Measurements from ENCODE around the gene CDC45.
"Not testable (repeated sequence)": the region's sequence is repeated elsewhere in the genome, so short reads cannot be mapped to it uniquely, and the experiment has no call there.

The CDC45 gene, protein sequence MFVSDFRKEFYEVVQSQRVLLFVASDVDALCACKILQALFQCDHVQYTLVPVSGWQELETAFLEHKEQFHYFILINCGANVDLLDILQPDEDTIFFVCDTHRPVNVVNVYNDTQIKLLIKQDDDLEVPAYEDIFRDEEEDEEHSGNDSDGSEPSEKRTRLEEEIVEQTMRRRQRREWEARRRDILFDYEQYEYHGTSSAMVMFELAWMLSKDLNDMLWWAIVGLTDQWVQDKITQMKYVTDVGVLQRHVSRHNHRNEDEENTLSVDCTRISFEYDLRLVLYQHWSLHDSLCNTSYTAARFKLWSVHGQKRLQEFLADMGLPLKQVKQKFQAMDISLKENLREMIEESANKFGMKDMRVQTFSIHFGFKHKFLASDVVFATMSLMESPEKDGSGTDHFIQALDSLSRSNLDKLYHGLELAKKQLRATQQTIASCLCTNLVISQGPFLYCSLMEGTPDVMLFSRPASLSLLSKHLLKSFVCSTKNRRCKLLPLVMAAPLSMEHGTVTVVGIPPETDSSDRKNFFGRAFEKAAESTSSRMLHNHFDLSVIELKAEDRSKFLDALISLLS

DNA sequence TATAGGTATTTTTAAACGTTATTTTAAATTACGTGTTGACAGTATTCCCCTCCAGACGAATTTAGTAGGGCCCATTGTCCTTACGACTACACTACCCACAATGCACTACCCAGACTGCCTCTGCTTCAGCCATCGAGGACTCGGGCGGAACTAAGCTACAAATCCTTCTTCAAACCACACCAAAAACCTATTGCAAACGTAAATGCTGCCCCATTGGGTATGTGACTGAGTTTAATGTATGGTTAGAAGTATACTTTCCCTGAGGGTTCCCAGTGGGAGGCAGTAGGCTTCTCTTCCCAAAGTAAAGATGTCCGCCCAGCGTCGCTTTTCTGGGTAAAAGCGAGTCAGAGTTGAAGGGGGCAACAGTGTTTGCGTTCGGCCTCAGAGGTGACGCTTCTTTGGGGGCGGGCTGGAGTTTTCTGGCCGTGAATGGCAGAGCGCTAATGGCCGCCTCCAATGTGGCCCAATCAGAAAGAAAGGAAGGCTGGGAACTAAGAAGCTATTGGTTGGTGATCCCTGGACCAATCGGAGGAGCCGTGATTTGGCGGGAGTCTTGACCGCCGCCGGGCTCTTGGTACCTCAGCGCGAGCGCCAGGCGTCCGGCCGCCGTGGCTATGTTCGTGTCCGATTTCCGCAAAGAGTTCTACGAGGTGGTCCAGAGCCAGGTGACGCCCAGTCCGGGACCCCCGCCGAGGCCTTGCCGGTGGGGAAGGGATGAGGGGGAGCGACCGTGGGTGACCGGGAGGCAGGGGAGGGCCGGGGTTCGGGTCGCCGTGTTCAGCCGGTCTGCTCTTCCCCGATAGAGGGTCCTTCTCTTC is at the start of gene CDC45:
Gene CDC45, plus strand, starts transcription at position 566 of the 818 bp plus-strand sequence. Its CDS starts 49 bp downstream, at position 615.
- peak; percentile 93 for DNase-seq (ENCODE audit: low spot score)

- no peak for DNase-seq (ENCODE audit: low spot score)
Observed at GRCh38 chr22:19429950-19430889, 49.5 kb upstream of the CDC45 start.

DNA sequence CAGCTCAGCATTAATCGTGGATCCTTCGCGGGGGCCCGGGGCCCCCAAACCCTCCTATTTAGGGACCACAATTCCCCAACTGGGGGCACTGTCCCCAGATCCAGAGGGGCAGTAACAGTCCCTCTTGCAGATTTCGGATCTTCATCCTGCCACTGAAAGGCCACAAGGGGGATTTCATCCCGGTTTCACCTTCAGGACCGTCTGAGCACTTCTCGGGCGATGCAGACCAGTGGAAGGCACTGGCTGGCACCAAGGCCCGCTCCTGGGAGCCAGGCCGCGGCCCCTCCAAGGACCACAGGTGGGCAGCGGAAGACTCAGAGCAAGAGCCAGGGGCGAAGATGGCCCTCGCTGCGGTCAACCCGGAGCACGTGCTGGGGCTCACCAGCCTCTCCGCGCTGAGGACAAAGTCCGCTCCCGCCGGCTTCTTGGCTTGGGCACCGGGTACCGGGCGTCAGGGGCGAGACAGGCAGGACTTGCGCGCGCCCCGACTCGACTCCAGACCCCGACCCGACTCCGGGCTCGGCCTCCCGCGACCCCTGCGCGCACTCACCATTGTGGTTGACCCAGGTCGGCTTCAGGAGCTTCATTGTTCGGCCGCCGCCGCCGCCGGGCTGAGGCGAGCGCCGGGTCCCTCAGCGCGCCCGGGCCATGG is 48.7 kb upstream of the CDC45 start:
- DNase-seq (ENCODE audit: low spot score): peak; percentile 55

DNA sequence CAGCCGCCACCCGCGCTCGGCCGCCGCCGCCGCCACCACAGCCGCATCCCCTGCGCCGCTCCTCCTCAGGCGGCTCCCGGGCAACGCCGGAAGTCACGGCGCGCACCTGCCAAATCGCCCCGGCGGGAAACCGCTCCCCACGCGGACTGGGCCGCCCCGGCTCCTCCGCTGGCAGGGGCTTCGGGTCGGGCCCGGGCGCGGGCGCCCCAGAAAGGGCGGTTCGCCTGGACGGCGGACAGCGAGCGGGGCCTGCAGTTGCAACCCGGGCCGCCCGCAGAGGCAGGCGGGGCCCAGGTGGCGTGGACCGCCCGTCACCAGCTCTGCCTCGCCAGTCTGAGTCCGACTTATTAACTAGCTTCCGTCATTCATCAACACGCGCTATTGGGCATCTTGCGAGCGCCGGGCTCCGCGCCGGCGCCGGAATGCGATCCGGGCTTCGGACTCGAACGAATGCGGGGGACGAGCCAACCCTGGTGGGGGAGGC is 48.0 kb upstream of the CDC45 start, which contains the start of gene HIRA:
Gene HIRA, minus strand, starts transcription at position 85 of the 484 bp plus-strand sequence. CDS start 257 bp downstream, outside the sequence.
- peak; percentile 89 for DNase-seq (ENCODE audit: low spot score)

GRCh38 chr22:19432133-19432851 is 47.4 kb upstream of the CDC45 start, which contains the start of gene MRPL40:
TSS of gene MRPL40 (plus strand) at chr22:19432545. CDS start at chr22:19432555, 10 bp downstream.
- DNase-seq (ENCODE audit: low spot score): peak; percentile 96

- DNase-seq (ENCODE audit: low spot score): no peak
Observed at GRCh38 chr22:19434401-19434800, 45.3 kb upstream of the CDC45 start.

GRCh38 chr22:19434829-19435580 is 44.7 kb upstream of the CDC45 start:
- no peak for DNase-seq (ENCODE audit: low spot score)

DNA sequence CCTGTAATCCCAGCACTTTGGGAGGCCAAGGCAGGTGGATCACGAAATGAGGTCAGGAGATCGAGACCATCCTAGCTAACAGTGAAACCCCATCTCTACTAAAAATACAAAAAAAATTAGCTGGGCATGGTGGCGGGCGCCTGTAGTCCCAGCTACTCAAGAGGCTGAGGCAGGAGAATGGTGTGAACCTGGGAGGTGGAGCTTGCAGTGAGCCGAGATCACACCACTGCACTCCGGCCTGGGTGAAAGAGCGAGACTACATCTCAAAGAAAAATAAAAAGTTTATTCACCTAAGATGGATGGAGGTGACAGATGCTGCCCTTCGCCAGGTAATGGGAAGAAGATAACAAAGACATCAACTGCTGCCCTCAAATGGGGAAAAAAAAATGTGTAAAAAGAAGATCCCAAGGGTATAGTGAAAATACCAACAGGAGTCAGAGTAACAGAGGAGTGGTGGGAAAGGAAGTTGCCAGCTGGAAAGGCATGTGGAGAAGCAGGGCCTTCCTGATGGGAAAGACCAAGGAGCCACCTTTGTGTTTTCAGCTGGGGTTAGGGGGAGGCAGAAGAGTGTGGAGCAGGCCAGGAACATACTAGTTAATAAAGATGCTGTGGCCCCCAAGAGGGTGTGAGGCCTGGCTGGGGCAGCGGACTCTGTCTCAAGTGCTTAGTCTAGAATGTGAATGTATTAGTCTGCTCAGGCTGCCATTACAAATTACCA is 43.1 kb upstream of the CDC45 start:
- DNase-seq (ENCODE audit: low spot score): not testable (repeated sequence)

GRCh38 chr22:19438298-19438697 is 41.4 kb upstream of the CDC45 start:
- DNase-seq (ENCODE audit: low spot score): no peak

DNA sequence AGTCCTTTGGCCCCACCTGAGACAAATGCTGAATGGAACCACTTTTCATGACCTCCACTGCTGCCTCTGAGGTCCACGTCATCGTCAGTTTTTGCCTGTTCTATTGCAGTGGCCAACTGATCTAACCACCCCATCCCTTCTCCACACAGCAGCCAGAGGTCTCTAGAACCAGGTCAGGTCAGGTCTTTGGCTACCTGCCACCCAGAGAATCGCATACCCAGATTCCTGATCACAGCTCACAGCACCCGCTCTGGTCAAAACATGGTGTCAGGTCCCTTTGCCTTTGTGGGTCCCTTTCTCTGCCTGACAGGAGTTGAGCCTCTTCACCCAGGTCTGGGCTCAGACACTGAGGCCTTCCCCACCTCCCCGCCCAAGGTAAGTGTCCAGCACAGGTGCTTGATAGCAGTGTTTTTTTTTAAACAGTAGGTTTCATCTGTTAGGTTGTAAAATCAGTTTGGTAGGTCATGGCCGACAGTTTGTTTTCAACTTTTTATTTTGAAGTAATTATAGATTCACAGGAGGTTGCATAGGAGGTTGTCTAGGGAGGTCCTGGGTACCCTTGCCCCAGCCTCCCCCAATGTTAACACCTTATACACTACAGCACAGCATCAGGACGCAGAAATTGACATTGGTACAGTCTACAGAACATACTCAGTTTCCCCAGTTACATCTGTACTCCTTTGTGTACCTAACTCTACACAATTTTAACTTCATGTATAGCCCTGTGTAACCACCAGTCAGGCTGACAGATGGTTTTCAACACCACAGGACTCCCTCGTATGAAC is 39.1 kb upstream of the CDC45 start:
- DNase-seq (ENCODE audit: low spot score): no peak

- no peak for DNase-seq (ENCODE audit: low spot score)
Observed at GRCh38 chr22:19442166-19442565, 37.6 kb upstream of the CDC45 start.

- no peak for DNase-seq (ENCODE audit: low spot score)
Observed at GRCh38 chr22:19443544-19444211, 36.0 kb upstream of the CDC45 start.

GRCh38 chr22:19445279-19445982 is 34.3 kb upstream of the CDC45 start:
- not testable (repeated sequence) for DNase-seq (ENCODE audit: low spot score)

- no peak for DNase-seq (ENCODE audit: low spot score)
Observed at GRCh38 chr22:19446603-19447329, 33.0 kb upstream of the CDC45 start.

DNA sequence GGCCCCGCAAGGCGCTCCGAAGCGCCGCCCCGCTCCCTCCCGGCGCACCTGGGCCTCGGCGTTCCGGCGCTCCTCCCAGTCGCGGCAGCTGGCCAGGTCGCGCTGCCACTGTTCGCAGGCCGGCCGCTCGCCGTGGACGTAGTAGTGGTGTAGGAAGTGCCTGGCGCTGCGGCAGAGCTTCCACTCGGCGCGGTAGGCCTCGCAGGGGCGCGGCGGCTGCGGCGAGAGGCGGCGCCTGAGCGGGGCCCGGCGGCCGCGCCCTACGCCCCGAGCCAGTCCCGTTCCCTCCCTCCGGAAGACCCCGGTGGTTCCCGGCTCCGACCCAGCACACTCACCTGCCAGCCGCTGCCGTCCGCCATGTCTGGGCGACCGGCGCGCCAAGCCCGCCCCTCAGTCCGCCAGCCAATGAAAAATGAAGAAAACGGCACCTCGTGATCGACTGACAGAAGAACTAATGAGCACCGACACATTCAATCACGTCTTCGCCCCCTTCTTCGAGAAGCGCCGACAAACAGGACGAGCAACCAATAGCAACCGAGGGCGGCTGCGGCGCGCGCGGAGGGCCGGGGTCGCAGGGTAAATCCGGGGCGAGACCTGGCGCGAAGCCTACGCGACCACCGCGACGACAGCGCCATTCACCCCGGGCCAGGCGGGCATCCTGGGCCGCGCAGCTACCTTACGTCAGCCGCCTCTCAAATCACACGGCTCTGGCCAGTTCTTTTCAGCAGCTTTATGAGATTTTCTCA is 32.2 kb upstream of the CDC45 start, which contains the start of gene C22orf39:
Gene C22orf39, minus strand, starts transcription at position 382 of the 746 bp plus-strand sequence. Its CDS starts 23 bp downstream, at position 359.
- DNase-seq (ENCODE audit: low spot score): peak; percentile 96

All from D341Med (cell line).